Purkinje cell (primary cell): ENCODE results near the gene FAM136A. TPM values are rescaled to one million over a fixed set of nuclear protein-coding genes. Genes with fewer than 3 reads are reported as not detected.

Experiments
- polyA plus RNA-seq: library from polyadenylated mRNA; unstranded; fragments of >200 nt; fragmentation: Nextera tagmentation; gene quantifications from 2 replicates; pipeline ENCODE4 v1.2.1, GENCODE V29; 2014

Gene FAM136A
- polyA plus RNA-seq: 32.6 and 41.9 TPM in 2 replicates

DNA sequence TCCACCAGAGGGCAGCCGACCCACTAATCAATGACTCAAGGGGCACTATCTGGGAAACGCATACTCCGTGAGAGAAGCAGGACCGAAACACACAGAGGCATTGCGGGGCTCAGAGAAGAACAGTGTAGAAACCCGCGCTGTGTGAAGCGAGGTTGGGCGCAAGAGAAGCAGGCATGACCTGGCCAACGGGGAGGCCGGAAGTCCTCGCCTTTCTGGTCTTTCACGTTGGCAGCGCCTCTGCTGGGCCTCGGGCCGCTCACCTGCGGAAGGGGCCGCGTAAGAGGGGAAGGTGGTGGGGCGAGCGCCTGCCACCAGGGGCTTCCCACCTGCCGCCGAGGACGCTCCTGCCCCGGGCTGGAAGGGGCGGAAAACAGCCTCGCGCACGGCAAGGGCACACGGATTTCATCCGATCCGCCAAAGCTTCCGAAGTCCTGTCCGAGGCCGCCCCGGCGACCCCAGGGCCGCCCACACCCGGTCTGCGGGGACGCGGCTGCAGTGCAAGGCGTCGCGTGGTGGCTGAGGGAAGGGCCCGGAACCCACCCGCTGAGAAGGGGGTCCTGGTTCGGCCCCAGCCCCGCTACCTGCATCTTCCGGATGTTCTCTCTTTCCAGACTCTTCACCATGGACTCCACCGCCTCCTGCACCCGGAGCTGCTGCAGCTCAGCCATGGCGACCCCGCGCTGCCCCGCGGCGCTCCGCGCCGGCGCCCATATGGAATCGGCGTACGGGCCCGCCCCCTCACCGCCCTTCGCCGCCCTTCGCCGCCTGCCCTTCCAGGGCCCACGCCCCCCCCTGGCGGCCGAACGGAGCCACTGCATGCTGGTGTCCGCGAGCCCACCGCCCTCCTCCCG is at the start of gene FAM136A:
TSS of gene FAM136A (minus strand) at position 724 of the 851 bp plus-strand sequence. CDS start at position 668, 56 bp downstream.

DNA sequence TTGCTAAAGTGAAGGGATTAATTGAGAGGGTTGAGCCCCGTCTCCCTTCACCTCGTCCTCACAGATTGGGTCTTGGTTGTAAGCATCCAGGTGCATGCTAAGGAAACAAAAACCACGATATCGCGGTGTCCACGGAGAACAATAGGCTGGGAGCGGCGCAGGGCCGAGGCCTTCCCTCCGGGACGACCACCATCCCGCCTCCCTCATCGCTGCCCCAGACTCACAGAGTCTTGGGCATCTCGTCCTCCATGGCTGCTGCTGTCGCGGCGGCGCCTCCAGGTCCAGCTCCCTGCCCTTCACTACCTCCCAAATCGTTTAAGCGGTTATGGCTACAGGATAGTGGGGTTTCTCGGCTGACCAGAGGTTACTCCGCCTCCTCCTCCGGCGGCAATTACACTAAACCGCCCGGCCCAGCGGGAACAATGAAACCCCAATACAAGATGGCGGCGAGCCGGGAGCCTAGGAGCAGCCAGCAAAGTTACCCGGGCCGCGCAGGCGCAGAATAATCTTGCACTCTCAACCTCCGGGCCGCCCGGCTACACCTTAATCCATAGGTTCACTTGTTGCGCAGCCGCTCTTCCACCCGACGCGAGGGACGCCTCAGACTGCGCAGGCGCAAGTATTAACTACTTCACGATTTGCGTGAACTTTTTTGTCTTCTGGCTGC is 53.6 kb downstream of the FAM136A start, which contains the start of gene TIA1:
TSS of gene TIA1 (minus strand) at position 448 of the 667 bp plus-strand sequence. CDS start at position 250, 198 bp downstream.

Other genes starting within 250 kb of the FAM136A start
- 92.2 and 93.7 TPM in 2 replicates for gene PCBP1, start 214.6 kb downstream of the FAM136A start, polyA plus RNA-seq
- 14.4 and 18.9 TPM in 2 replicates for gene C2orf42, start 111.0 kb downstream of the FAM136A start, polyA plus RNA-seq
- 22.5 and 25.0 TPM in 2 replicates for gene TIA1, start 53.4 kb downstream of the FAM136A start, polyA plus RNA-seq
- gene PCYOX1, start 43.9 kb downstream of the FAM136A start, polyA plus RNA-seq: 44.3 and 50.0 TPM in 2 replicates
- gene SNRPG, start 8.3 kb downstream of the FAM136A start, polyA plus RNA-seq: 503 and 651 TPM in 2 replicates